ENCODE data around the gene BUD31. TPM values are rescaled to one million over a fixed set of nuclear protein-coding genes. Genes with fewer than 3 reads are reported as not detected.

The BUD31 gene
- total and polyA plus RNA-seq, 4 donors = 18.5 to 55.9 (median 32.0) TPM

DNA sequence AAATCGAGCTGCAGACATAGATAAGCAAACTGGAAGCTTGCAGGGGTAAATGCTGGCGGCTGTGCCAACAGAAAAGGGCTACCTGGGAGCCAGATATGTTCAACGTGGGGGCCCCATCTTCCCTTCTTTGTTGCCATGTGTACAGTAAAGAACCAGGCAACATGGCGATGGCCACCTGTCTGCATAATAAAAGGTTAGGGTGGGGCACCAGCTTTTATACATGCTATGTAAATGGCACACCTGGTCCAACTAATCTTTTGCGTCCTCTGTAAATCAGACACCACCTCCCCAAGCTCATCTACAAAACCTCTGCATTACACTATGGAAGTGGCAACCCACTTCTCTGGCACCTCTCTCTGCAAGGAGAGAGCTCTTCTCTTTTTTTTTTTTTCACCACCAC, 13.9 kb downstream of the BUD31 start:
- H3K36me3 ChIP-seq (ENCODE audit: control insufficient read depth in 4 of 4, insufficient read depth in 3 of 4, low read depth in 1 of 4, low read length in 3 of 4) = peaks cover 14 to 64% (median 27%) of the 10 kb centered on the region in 4 donors
- no peak overlapping the region for H3K27ac ChIP-seq (ENCODE audit: low read depth in 1 of 2, low read length in 2 of 2)
- 85% methylated on average over 5 of the region's 5 CpGs for WGBS
- no peaks in the 10 kb centered on the region for H3K27me3 ChIP-seq (ENCODE audit: control insufficient read depth in 4 of 4, insufficient read depth in 4 of 4, low read length in 3 of 4)
- no peaks in the 10 kb centered on the region for H3K9me3 ChIP-seq (ENCODE audit: control insufficient read depth in 4 of 4, low read length in 3 of 4)
- peaks cover 0 to 16% (median 4%) of the 10 kb centered on the region in 4 donors for H3K4me1 ChIP-seq (ENCODE audit: control insufficient read depth in 4 of 4, insufficient read depth in 4 of 4, low read length in 3 of 4)
- no peak overlapping the region for H3K9ac ChIP-seq (ENCODE audit: low read depth in 1 of 2, low read length in 2 of 2)
- no peak overlapping the region for H3K4me3 ChIP-seq (ENCODE audit: low read depth in 1 of 3, low read length in 3 of 3)
- TF ChIP-seq, protein P1, sequence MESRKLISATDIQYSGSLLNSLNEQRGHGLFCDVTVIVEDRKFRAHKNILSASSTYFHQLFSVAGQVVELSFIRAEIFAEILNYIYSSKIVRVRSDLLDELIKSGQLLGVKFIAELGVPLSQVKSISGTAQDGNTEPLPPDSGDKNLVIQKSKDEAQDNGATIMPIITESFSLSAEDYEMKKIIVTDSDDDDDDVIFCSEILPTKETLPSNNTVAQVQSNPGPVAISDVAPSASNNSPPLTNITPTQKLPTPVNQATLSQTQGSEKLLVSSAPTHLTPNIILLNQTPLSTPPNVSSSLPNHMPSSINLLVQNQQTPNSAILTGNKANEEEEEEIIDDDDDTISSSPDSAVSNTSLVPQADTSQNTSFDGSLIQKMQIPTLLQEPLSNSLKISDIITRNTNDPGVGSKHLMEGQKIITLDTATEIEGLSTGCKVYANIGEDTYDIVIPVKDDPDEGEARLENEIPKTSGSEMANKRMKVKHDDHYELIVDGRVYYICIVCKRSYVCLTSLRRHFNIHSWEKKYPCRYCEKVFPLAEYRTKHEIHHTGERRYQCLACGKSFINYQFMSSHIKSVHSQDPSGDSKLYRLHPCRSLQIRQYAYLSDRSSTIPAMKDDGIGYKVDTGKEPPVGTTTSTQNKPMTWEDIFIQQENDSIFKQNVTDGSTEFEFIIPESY (IDR thresholded peaks at IDR 0.05) = no peak
- TF ChIP-seq, protein P2, sequence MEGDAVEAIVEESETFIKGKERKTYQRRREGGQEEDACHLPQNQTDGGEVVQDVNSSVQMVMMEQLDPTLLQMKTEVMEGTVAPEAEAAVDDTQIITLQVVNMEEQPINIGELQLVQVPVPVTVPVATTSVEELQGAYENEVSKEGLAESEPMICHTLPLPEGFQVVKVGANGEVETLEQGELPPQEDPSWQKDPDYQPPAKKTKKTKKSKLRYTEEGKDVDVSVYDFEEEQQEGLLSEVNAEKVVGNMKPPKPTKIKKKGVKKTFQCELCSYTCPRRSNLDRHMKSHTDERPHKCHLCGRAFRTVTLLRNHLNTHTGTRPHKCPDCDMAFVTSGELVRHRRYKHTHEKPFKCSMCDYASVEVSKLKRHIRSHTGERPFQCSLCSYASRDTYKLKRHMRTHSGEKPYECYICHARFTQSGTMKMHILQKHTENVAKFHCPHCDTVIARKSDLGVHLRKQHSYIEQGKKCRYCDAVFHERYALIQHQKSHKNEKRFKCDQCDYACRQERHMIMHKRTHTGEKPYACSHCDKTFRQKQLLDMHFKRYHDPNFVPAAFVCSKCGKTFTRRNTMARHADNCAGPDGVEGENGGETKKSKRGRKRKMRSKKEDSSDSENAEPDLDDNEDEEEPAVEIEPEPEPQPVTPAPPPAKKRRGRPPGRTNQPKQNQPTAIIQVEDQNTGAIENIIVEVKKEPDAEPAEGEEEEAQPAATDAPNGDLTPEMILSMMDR (IDR thresholded peaks at IDR 0.05; ENCODE audit: low read depth, low read length, missing input control) = no peak
- TF ChIP-seq FOXA2 (IDR thresholded peaks at IDR 0.05) (no peak), HNF4G (IDR thresholded peaks at IDR 0.05) (no peak), TAF1 (conservative IDR thresholded peaks at IDR 0.05) (no peak), RAD21 (IDR thresholded peaks at IDR 0.05) (no peak), YY1 (IDR thresholded peaks at IDR 0.05) (no peak), JUND (IDR thresholded peaks at IDR 0.05) (no peak), GABPA (IDR thresholded peaks at IDR 0.05 in 1 of 2, conservative IDR thresholded peaks at IDR 0.05 in 1 of 2) (no peak), NR2F2 (IDR thresholded peaks at IDR 0.05) (no peak), ATF3 (IDR thresholded peaks at IDR 0.05) (no peak), SP1 (IDR thresholded peaks at IDR 0.05) (no peak), EGR1 (IDR thresholded peaks at IDR 0.05; ENCODE audit: low read depth in 2 of 2) (no peak), FOXA1 (IDR thresholded peaks at IDR 0.05) (no peak)
- TF ChIP-seq, protein P3, sequence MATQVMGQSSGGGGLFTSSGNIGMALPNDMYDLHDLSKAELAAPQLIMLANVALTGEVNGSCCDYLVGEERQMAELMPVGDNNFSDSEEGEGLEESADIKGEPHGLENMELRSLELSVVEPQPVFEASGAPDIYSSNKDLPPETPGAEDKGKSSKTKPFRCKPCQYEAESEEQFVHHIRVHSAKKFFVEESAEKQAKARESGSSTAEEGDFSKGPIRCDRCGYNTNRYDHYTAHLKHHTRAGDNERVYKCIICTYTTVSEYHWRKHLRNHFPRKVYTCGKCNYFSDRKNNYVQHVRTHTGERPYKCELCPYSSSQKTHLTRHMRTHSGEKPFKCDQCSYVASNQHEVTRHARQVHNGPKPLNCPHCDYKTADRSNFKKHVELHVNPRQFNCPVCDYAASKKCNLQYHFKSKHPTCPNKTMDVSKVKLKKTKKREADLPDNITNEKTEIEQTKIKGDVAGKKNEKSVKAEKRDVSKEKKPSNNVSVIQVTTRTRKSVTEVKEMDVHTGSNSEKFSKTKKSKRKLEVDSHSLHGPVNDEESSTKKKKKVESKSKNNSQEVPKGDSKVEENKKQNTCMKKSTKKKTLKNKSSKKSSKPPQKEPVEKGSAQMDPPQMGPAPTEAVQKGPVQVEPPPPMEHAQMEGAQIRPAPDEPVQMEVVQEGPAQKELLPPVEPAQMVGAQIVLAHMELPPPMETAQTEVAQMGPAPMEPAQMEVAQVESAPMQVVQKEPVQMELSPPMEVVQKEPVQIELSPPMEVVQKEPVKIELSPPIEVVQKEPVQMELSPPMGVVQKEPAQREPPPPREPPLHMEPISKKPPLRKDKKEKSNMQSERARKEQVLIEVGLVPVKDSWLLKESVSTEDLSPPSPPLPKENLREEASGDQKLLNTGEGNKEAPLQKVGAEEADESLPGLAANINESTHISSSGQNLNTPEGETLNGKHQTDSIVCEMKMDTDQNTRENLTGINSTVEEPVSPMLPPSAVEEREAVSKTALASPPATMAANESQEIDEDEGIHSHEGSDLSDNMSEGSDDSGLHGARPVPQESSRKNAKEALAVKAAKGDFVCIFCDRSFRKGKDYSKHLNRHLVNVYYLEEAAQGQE (IDR thresholded peaks at IDR 0.05) = no peak
- no peak for DNase-seq (ENCODE audit: low spot score)

Measured in liver (tissue), 9 donors.